Sigmoid colon (tissue), 4 donors: ENCODE data around the gene STK4.

ENCODE experiments used
- EP300 ChIP-seq, 4 donors: sonication (generic); formaldehyde crosslinking; IDR thresholded peaks; one replicate each; pipeline ENCODE4 v1.6.1; 2017; ENCODE audit warnings: antibody characterized with exemption in 4 of 4
- POLR2A ChIP-seq, 2 donors: fragments of 450-650 bp; IDR thresholded peaks; one replicate each; pipeline ENCODE4 v1.6.1; 2016; ENCODE audit warnings: antibody characterized with exemption in 2 of 2, mild to moderate bottlenecking in 2 of 2, moderate library complexity in 2 of 2
- POLR2AphosphoS5 ChIP-seq, 4 donors: sonication (generic); formaldehyde crosslinking; IDR thresholded peaks; one replicate each; pipeline ENCODE4 v1.6.1; 2017; ENCODE audit warnings: antibody characterized with exemption in 4 of 4
- TF ChIP-seq, protein P1 (sequence below), 4 experiments: fragments of 450-650 bp in 3 of 4; fragments of 200-600 bp in 1 of 4; IDR thresholded peaks; one replicate each; pipeline ENCODE4 v1.5.1; 2016 to 2019; ENCODE audit warnings: antibody characterized with exemption in 4 of 4, mild to moderate bottlenecking in 3 of 4, moderate library complexity in 2 of 4

DNA sequence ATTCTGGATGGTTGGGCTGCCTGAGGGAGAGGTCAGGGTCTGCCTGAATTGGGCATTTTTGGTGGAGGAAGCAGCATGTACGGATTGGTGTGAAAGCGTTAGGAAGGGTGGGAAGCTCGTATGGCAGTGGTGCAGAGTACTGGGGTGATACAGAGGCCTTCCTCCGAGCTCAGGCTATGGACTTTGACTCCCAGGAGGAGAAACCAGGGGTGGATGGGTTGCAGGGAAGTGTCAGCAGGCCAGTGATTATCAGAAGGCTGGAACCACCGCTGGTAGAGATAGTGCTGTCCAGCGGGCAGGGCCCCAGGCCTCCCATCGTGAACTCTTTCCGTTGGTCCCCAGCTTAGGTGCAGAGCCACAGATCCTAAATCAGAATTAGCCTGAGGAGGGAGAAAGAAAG, 143.3 kb downstream of the STK4 start:
- TF ChIP-seq POLR2AphosphoS5 (IDR thresholded peaks at IDR 0.05): no peak
- TF ChIP-seq, protein P1, sequence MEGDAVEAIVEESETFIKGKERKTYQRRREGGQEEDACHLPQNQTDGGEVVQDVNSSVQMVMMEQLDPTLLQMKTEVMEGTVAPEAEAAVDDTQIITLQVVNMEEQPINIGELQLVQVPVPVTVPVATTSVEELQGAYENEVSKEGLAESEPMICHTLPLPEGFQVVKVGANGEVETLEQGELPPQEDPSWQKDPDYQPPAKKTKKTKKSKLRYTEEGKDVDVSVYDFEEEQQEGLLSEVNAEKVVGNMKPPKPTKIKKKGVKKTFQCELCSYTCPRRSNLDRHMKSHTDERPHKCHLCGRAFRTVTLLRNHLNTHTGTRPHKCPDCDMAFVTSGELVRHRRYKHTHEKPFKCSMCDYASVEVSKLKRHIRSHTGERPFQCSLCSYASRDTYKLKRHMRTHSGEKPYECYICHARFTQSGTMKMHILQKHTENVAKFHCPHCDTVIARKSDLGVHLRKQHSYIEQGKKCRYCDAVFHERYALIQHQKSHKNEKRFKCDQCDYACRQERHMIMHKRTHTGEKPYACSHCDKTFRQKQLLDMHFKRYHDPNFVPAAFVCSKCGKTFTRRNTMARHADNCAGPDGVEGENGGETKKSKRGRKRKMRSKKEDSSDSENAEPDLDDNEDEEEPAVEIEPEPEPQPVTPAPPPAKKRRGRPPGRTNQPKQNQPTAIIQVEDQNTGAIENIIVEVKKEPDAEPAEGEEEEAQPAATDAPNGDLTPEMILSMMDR (IDR thresholded peaks at IDR 0.05): no peak
- TF ChIP-seq POLR2A (IDR thresholded peaks at IDR 0.05): no peak
- TF ChIP-seq EP300 (IDR thresholded peaks at IDR 0.05): no peak
